GM21717 (cell line): Measurements from ENCODE around the gene SMG6.
A peak's percentile ranks its signal among the peaks of the same experiment; 100 is the strongest.

ENCODE experiments used
- ATAC-seq: cut with Tn5 transposase; IDR thresholded peaks from one replicate; pipeline ENCODE4 v1.9.1; 2021; ENCODE audit warnings: mild to moderate bottlenecking, moderate library complexity; ENCODE audit not compliant: unreplicated experiment

SMG6 gene

DNA sequence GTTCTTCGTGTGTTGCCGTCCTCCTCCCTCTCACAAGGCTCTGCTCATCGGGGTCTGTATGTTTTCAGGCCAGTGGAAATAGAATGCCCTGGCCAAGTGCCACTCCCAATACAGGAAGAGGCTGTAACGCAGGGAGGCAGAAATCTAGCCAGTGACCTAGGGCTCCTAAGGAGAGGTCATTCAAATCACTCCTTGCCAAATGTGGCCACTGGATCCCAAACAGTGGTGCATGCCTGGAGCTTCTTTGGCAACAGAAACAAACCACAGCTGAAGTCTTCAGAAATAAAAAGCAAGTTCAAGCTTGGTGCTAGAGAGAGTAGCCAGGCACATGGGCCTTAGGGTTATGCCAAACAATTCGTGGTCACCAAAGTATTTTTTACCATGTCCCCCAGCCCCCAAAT is 66.1 kb downstream of the SMG6 start:
- ATAC-seq: no peak

DNA sequence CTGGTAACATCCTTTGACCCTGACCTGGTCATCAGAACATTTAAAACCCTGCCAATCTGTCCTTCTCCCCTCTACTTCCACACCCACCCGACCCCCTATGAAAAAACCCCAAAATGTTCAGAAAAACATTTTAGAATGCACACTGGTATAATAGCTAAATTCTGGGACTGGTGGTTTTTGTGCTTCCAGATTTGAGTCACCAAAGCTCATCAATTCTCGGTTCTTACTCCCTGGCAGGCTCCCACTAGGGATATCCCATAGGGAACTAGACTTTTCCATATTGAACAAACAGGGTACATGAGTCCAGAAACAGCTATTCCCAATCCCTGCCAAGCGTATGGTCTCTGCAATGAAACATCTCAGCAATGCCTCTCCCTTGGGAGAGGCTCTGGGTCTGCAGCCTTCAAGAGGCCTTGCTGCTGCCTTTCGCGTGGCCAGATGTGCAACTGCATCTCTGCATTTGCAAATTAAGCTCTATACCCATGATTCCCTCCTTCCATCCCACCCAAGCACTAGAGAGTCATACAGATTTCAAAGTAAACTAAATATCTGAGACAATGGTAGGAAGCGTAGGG is 67.7 kb downstream of the SMG6 start:
- ATAC-seq: no peak

DNA sequence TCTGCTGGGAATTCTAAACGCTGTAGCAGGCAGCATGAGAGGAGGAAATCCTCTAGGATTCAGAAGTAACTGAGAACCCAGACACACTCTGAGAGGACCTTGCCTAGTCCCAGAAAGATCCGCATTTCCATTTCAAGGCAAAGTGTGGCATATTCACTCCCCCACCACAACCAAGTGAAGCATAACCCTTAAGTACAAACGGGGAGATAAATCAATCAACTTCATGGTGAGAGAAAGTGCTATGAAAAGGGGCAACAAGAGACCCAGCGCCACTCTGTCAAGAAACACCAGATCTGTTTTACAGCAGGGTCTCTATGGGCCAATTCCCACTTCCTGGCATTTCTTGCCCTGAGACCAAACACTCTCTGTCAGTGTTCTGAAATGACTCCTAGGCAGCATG is 68.3 kb downstream of the SMG6 start:
- no peak for ATAC-seq

GRCh38 chr17:2233441-2233947 is 70.1 kb downstream of the SMG6 start:
- no peak for ATAC-seq

DNA sequence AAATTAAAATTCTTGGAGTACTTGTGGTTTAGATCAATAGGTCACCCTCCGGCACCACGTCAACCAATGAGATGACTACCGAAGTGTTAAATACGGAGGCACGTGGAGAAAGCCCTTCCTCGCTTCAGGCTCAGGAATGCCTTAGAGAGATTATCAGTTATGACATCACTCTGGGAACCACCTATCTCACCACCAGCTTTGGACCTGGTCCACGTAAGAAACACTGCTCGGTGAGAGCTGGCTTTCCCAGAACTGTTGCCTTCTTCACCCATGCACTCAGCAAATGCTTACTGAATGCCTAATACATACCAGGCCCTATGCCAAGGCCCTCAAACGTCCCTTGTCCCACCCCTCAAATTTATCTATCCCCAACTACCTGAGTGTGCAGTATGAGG is 71.3 kb downstream of the SMG6 start:
- no peak for ATAC-seq

DNA sequence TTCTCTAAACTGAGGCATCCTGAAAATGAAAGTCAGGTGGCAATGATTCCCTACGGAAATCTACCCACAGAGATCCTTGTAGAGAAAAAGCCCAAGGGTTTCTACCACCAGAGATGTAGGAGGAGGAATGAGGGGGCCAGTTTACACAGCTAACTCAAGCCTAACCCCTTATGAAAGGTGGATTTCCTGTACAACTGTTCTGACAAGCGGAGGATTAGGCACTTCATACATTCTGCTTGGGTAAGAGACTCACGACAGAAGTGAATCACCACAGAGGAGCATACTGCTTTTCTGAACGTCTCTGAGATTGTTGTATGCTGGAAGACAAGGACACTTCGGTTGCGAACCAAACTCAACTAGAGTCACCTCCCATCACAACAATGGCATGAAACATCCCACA is 72.7 kb downstream of the SMG6 start:
- no peak for ATAC-seq

DNA sequence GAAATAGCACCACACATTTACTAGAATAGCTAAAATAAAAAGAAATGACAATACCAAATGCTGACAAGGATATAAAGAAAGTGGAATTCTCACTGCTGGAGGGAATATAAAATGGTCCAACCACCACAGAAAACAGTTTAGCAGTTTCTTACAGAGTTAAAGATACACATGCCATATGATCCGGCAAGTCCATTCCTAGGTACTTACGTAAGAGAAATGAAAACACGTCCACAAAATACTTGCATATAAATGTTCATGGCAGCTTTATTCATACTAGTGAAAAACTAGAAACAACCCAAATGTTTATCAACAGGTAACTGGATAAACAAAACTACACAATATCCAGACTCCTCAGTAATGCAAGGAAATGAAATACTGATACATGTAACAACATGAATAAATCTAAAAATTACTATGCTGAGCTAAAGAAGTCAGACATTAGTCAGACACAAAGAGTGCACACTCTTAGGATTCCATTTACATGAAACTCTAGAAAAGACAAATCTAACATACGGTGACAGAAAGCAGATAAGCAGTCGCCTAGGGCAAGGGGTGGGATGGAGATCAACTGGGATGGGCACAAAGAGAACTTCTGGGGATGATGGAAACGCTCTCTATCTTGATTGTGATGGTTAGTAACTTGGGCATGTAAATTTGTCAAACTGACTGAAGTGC is 76.4 kb downstream of the SMG6 start:
- ATAC-seq: no peak

DNA sequence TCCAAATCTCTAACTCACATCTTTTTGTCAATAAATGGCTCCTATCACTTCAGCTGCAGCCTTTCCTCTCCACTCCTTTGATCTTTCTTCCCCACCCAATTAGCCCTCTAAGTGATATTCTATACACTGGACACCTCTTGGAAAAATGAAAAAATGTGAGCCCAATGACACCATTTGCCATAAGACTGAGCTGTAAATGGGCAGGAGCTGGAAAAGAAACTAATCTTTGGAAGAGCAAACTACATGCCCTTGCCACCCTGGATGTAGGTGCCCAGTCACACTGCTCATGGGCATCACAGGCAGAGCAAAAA is 80.0 kb downstream of the SMG6 start:
- ATAC-seq: no peak

- no peak for ATAC-seq
These were observed 80.5 kb downstream of the SMG6 start for GRCh38 chr17:2222901-2223616.

DNA sequence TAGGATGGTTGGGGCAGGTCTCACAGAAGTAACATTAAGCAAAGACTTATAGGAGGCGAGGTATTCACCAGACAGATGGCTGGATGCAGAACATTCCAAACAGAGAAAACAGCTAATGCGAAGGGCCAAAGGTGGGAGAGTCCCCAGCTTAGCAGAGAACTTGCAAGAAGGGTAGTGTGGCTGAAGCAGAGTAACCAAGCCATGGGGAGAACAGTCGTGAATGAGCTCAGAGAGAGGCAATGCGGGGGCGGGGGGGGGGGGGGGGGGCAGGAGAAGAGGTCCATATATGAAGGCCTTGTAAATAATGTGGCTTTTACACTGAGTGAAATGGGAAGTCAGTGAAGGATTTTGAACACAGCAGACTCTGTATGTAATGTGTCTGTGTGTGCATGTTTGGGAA is 81.3 kb downstream of the SMG6 start:
- ATAC-seq: no peak

DNA sequence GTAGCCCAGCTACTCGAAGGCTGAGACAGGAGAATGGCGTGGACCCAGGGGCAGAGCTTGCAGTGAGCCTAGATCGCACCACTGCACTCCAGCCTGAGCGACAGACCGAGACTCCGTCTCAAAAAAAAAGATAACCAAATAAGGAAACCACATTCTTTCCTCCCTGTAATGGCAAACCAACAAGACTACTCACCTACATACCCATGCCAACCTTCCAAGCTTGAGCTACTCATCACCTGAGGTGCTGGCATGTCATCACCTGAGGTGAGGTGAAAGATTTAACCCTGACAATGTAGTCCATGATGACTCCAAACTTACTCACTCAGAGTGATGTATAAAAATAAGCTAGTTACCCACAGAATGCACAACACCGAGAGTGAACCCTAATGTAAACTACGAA is 85.2 kb downstream of the SMG6 start:
- ATAC-seq: no peak

DNA sequence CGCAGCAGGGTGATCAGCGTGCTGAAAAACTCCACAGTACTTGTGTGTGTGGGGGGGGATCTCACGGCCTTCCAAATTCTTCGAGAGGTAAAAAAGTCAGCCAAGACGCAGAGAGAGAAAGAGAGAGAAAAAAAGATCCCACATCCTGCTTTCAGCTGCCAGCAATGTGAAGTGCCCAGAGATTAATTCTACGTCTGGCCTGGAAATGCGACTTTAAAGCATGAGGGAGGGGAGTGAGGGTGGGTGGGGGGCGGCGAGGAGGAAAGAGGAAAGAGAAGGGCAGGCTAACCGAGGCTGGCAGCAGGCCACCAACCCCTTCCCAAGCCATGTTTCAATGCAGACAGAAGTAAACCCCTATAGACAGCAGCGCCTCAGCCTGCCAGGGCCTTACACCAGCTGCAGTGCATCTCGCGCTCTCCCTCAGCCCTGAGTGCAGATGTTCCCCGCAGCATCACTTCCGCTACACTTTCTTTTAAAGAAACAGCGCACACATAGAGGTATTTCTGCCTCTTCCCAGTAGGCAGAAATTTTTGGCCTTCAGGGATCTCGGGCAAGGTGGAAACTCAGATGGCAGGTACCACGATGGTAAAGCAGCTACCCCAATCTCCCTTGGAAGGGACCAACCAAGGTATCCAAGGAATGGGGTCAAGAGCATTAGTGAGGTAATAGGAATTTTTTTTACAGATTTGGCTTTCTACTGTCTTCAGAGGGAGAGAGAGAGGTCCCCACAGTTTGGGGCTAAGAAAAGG is 87.8 kb downstream of the SMG6 start:
- ATAC-seq: peak; percentile 71

- ATAC-seq: no peak
These were observed 88.5 kb downstream of the SMG6 start for GRCh38 chr17:2214929-2215615.

DNA sequence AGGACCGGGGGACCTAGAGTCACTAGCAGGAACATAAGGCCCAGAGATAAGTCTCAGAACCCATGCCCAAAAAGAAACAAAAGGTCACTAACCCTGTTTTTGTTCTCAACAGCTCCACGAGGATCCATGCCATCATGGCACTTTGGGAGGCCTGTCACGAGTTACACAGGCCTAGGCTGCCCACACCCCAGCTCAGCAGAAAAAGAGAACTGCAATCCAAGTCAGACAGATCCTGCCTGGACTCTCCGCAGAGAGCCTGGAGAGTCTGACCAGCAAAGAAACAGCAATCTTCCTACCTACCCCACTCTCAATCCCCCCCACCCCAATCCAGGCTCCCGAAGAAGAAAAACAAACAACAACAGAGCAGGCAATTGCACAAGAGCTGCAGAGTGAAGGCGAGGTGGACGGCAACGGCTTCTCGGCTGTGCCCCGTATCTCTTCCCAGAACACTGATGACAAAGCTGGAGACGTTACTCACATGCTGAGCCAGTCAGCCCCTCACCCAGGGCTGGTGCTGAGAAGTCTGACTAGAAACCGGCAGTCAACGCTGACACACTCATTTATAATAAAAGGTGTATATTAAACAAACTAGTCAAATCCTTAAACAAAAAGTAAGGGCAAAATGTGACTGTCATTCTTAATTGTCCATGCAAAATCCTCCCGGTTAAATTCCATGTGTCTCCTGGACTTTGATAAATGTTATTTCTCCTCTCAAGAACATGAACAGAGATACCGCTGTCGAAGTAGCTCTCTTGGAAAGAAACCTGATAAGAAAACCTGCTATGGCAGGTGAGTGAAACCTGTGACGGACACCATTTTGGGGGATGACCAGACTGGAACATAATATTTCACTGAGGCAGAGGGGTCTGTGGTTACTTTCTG is 89.3 kb downstream of the SMG6 start:
- no peak for ATAC-seq

DNA sequence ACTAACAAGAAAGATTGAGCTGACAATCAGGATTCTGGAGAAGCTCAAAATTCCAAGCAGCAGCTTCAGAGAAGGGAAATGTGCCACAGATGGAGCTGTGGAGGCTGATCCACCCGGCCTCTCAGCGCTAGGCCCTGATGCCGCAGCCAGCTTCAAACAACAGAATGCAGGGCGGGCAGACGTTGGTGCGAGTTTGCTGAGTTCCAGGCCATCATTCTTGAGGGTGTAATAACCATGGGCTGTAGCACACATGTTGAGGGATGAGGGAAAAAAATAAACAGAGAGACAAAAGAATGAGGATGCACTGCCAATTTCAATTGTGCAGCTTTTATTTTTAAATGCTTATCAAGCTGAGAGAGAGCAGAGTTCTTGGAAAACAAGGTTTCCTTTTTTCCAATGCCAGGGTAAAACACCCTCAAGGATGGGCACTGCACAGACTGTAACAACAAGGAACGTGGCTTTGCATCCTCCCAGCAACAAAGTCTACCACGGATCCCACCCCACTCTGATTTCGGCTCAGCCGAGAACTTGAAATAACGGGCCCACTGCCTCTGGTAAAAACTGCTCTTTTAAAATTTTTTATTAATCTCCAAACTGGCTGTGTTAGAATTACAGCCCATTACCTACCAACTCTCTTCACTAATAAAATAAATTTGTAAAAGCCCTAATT is 90.2 kb downstream of the SMG6 start:
- no peak for ATAC-seq

DNA sequence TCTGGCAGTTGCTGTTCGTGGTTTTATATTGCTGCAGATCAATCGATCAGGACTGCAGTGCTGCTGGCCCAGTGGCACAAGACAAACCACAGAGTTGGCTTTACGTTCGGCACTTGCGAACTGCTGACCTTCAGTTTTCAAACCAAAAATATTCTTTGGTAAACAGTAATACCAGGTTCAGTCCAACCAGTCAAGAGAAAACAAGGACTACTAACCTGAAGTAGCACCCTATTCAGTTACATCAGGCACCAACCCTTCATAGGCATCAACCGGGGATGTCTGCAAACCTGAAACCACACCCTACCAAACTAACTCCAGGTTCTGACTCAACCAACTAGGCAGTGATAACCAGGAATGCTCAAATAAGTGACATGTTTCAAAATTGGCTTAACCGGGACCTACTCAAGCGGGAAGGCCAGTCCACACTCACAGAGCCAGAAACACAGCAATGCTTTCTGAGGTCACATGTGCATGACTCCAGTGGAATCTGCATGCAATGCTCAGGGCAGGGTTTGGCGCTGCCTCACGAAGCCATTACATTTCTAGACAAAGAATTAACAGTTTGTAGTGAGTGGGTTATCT is 91.1 kb downstream of the SMG6 start:
- no peak for ATAC-seq

DNA sequence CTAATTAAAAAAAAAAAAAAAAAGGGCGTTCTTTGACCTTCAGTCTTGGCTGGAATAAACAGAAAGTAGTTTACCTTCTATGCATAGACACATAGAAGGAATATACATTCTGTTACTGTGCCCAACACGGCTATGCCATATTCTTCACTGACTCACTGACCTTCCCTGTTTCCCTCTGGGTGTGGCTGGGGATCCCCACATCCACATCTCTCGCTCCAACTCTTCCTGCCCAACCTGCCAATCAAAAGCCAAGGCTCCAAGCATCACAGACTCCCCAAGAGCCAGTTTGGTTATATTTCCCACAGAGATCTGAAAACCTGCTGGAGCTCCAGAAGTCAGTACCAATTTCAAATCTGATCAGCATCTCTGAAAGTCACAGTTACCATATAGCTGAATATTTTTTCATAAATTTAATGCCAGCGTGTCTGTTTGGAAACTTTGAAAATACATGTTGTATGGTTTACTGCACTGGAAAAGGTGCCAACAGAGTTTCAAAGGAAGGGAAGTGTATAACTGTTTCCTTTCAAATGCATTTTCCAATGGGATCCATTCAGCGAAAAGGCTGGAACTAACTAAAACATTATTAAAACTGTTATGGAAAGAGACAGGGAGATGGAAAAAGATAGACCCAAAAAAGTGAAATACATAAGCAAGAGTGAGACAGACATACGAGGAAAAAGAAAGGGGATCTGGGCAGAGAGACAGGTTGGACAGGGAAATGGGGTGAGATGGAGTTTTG is 91.8 kb downstream of the SMG6 start:
- ATAC-seq: no peak

DNA sequence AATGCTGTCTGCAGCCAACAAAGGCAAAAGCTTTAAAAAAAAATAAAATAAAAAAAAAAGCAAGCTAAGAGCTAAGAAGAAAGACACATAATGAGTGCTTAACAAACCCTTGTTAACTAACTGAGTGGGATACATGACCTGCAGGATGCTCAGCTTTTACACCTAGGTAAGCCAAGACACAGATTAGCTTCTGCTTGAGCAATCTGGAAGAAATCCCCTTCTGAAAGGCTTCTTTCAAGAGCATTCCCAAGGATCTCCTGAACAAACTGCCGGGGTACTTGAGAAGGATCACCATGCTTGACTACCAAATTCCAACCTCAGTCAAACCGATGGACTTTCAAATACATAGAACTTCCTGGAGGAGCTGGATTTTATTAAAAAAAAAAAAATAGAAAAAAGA is 92.9 kb downstream of the SMG6 start:
- no peak for ATAC-seq
